Neural cell (in vitro differentiated cells): ENCODE data around the gene MNS1.
"Not testable (repeated sequence)": the region's sequence is repeated elsewhere in the genome, so short reads cannot be mapped to it uniquely, and the experiment has no call there.

Experiments
- EP300 ChIP-seq: fragments of 450-650 bp; conservative IDR thresholded peaks from 2 replicates; pipeline ENCODE4 v1.6.1; 2014; ENCODE audit warnings: antibody characterized with exemption, mild to moderate bottlenecking, moderate library complexity; ENCODE audit not compliant: poor library complexity, severe bottlenecking
- EZH2 ChIP-seq: fragments of 200-600, 300-800 bp; shearing (Covaris generic), sonication (generic); IDR thresholded peaks from 2 replicates; pipeline ENCODE4 v1.6.1; 2014; ENCODE audit warnings: antibody characterized with exemption, low read length, borderline replicate concordance, mild to moderate bottlenecking; ENCODE audit not compliant: insufficient read depth, poor library complexity, severe bottlenecking
- POLR2AphosphoS5 ChIP-seq: IDR thresholded peaks from 2 replicates; pipeline ENCODE4 v1.6.1; 2012
- RAD21 ChIP-seq: fragments of 450-650 bp; conservative IDR thresholded peaks from 2 replicates; pipeline ENCODE4 v1.6.1; 2014; ENCODE audit warnings: antibody characterized with exemption, mild to moderate bottlenecking, moderate library complexity
- REST ChIP-seq: IDR thresholded peaks from 2 replicates; pipeline ENCODE4 v1.6.1; 2012; ENCODE audit warnings: borderline replicate concordance
- SMC3 ChIP-seq: fragments of 450-650 bp; conservative IDR thresholded peaks from 2 replicates; pipeline ENCODE4 v1.6.1; 2014; ENCODE audit warnings: antibody characterized with exemption, mild to moderate bottlenecking, moderate library complexity; ENCODE audit not compliant: poor library complexity
- TAF1 ChIP-seq: IDR thresholded peaks from 2 replicates; pipeline ENCODE4 v1.6.1; 2012; ENCODE audit warnings: low read depth
- TF ChIP-seq, protein P1 (sequence below): fragments of 450-650 bp; IDR thresholded peaks from 2 replicates; pipeline ENCODE4 v1.5.1; 2014; ENCODE audit warnings: antibody characterized with exemption, mild to moderate bottlenecking, moderate library complexity; ENCODE audit not compliant: poor library complexity, severe bottlenecking

DNA sequence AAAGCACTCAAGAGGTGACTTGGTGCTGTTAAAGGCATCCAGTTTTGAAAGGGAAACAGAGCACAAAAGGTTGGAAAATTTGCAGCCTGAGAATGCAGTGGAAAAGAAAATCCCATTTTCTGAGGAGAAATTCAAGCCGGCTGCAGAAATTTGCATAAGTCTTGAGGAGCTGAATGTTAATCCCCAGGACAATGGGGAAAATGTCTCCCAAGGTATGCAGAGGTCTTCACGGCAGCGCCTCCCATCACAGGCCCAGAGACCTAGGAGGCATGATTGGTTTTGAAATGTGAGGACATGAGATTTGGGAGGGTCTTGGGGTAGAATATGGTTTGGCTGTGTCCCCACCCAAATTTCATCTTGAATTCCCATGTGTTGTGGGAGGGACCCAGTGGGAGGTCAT is 67.6 kb downstream of the MNS1 start:
- not testable (repeated sequence) for TF ChIP-seq EZH2, POLR2AphosphoS5, REST, RAD21, SMC3, TAF1, EP300
- TF ChIP-seq, protein P1, sequence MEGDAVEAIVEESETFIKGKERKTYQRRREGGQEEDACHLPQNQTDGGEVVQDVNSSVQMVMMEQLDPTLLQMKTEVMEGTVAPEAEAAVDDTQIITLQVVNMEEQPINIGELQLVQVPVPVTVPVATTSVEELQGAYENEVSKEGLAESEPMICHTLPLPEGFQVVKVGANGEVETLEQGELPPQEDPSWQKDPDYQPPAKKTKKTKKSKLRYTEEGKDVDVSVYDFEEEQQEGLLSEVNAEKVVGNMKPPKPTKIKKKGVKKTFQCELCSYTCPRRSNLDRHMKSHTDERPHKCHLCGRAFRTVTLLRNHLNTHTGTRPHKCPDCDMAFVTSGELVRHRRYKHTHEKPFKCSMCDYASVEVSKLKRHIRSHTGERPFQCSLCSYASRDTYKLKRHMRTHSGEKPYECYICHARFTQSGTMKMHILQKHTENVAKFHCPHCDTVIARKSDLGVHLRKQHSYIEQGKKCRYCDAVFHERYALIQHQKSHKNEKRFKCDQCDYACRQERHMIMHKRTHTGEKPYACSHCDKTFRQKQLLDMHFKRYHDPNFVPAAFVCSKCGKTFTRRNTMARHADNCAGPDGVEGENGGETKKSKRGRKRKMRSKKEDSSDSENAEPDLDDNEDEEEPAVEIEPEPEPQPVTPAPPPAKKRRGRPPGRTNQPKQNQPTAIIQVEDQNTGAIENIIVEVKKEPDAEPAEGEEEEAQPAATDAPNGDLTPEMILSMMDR: not testable (repeated sequence)
